HepG2 (cell line): ENCODE data around the gene ANKRD11. TPM values are rescaled to one million over a fixed set of nuclear protein-coding genes. Genes with fewer than 3 reads are reported as not detected.

Source experiments
- AHDC1 ChIP-seq: sonication (generic); formaldehyde crosslinking; IDR thresholded peaks from 2 replicates; pipeline ENCODE4 v1.5.1; 2020; ENCODE audit warnings: mild to moderate bottlenecking, missing genetic modification reagents, borderline replicate concordance
- CBX1 ChIP-seq: IDR thresholded peaks from one replicate; pipeline ENCODE4 v1.6.1; 2016; ENCODE audit warnings: antibody characterized with exemption, low read depth
- FUBP1 ChIP-seq: sonication (generic); formaldehyde crosslinking; IDR thresholded peaks from 2 replicates; pipeline ENCODE4 v1.5.1; 2020; ENCODE audit warnings: missing genetic modification reagents, mild to moderate bottlenecking, borderline replicate concordance
- HES4 ChIP-seq: sonication (generic); formaldehyde crosslinking; IDR thresholded peaks from 2 replicates; pipeline ENCODE4 v1.9.0; 2021; ENCODE audit warnings: mild to moderate bottlenecking, missing genetic modification reagents, borderline replicate concordance
- HMG20A ChIP-seq: IDR thresholded peaks from 2 replicates; pipeline ENCODE4 v1.6.1; 2016; ENCODE audit warnings: borderline replicate concordance
- KDM6A ChIP-seq: IDR thresholded peaks from 2 replicates; pipeline ENCODE4 v1.6.1; 2016; ENCODE audit warnings: low read depth
- NFE2L1 ChIP-seq: sonication (generic); formaldehyde crosslinking; IDR thresholded peaks from 2 replicates; pipeline ENCODE4 v1.4.0; 2020; ENCODE audit warnings: missing genetic modification reagents, mild to moderate bottlenecking, borderline replicate concordance
- PRDM4 ChIP-seq: sonication (generic); formaldehyde crosslinking; IDR thresholded peaks from 2 replicates; pipeline ENCODE4 v1.9.0; 2021; ENCODE audit warnings: missing genetic modification reagents, borderline replicate concordance
- TIGD3 ChIP-seq: sonication (generic); formaldehyde crosslinking; IDR thresholded peaks from 2 replicates; pipeline ENCODE4 v1.5.1; 2020; ENCODE audit warnings: mild to moderate bottlenecking, missing genetic modification reagents, borderline replicate concordance
- ZNF496 ChIP-seq: sonication (generic); formaldehyde crosslinking; IDR thresholded peaks from 2 replicates; pipeline ENCODE4 v1.8.1; 2023; ENCODE audit warnings: mild to moderate bottlenecking, moderate library complexity, missing genetic modification reagents; ENCODE audit not compliant: insufficient replicate concordance
- ZNF577 ChIP-seq: sonication (generic); formaldehyde crosslinking; IDR thresholded peaks from 2 replicates; pipeline ENCODE4 v1.4.0; 2020; ENCODE audit warnings: mild to moderate bottlenecking, low read depth, missing genetic modification reagents, borderline replicate concordance
- ZNF740 ChIP-seq: sonication (generic); formaldehyde crosslinking; IDR thresholded peaks from 2 replicates; pipeline ENCODE4 v1.4.0; 2020; ENCODE audit warnings: missing genetic modification reagents
- ZNF75D ChIP-seq: sonication (generic); formaldehyde crosslinking; IDR thresholded peaks from 2 replicates; pipeline ENCODE4 v1.8.1; 2023; ENCODE audit warnings: missing genetic modification reagents, mild to moderate bottlenecking, borderline replicate concordance
- polyA plus RNA-seq, 8 experiments: library from polyadenylated mRNA; depleted of rRNA in 3 of 8; stranded (reverse) in 7 of 8; unstranded in 1 of 8; fragments of >200 nt; fragmentation: Illumina TruSeq in 4 of 8; extraction: Trizol in 4 of 8; gene quantifications; 2 replicates each; pipeline versions ENCODE4 v1.2.1 to v1.2.3, GENCODE V29; 2011 to 2016; ENCODE audit warnings: low read depth in 4 of 8, missing spikeins in 1 of 8, mixed read lengths in 1 of 8; ENCODE audit not compliant: insufficient read depth in 1 of 8
- total RNA-seq, 5 experiments: library from RNA; depleted of rRNA; stranded (reverse); fragments of >200 nt; fragmentation: Illumina TruSeq; extraction: Trizol; gene quantifications; 2 replicates each; pipeline ENCODE4 v1.2.3, GENCODE V29; 2016; ENCODE audit warnings: low read depth in 1 of 5

ANKRD11 gene
- total and polyA plus RNA-seq, 2 of the 13 experiments (the other 11 are each of a cell fraction or from before 2014, with no cell fraction given) = 21.4 to 38.4 TPM

GRCh38 chr16:89422905-89423630 lies 67.3 kb downstream of the ANKRD11 start (continued):
- TF ChIP-seq PRDM4 (CRISPR knock-in tag) (no peak), HES4 (CRISPR knock-in tag) (no peak), ZNF740 (CRISPR knock-in tag) (no peak), NFE2L1 (CRISPR knock-in tag) (no peak), FUBP1 (no peak), HMG20A (CRISPR knock-in tag) (no peak), ZNF75D (CRISPR knock-in tag) (no peak), TIGD3 (CRISPR knock-in tag) (no peak), ZNF577 (CRISPR knock-in tag) (no peak), AHDC1 (CRISPR knock-in tag) (no peak), CBX1 (no peak), KDM6A (CRISPR knock-in tag) (no peak), ZNF496 (CRISPR knock-in tag) (no peak)
